ENCODE data around the gene TSPOAP1. TPM values are rescaled to one million over a fixed set of nuclear protein-coding genes. Genes with fewer than 3 reads are reported as not detected.
A peak's percentile ranks its signal among the peaks of the same experiment; 100 is the strongest.

TSPOAP1 gene
- total and polyA plus RNA-seq, 2 of the 13 experiments (the other 11 are each of a cell fraction or from before 2014, with no cell fraction given) = not detected

DNA sequence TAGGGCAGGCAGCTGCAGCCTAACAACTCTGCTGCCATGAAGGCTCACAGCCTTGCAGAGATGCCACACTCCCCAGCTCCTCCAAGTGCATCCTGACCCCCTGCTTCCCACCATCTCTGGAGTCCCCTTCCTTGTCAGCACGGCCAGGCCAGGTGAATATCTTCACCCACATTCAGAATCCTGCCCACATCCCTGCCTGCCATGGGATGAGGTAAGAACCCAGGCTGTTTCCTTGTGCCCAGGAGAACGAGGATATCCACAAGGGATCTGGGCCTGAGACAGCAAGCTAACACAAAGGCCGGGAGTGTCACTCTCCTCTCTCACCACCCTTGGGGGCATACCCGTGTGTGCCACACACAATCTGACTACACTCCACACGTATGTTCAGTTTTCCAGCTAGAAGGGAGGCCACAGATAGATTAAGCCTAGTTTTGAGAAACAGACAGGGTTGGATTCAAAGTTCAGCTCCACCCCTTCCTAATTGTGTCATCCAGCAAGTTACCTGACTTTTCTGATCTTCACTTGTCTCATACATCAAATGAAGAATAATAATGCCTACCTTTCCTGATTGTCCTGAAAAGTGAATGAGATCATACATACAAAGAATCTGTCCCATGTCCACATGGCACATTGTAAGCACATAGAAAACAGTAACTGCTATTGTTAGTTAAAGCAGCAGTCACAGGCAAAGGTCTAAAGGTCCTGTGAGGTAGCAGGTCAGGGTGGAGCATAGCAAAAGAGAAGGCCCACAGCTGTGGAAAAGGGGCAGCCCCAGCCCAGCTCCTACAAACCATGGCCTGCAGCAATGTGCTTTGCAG lies 40.8 kb upstream of the TSPOAP1 start (continued):
- TF ChIP-seq RCOR2 (CRISPR knock-in tag; IDR thresholded peaks at IDR 0.05) (peak; percentile 81), BORCS8-MEF2B (CRISPR knock-in tag; IDR thresholded peaks at IDR 0.05) (no peak), ZNF382 (CRISPR knock-in tag; IDR thresholded peaks at IDR 0.05; ENCODE audit: borderline replicate concordance) (no peak), NFIC (IDR thresholded peaks at IDR 0.05; ENCODE audit: low read length) (no peak), HMGXB3 (CRISPR knock-in tag; IDR thresholded peaks at IDR 0.05; ENCODE audit: borderline replicate concordance) (no peak), PBX3 (CRISPR knock-in tag; IDR thresholded peaks at IDR 0.05; ENCODE audit: borderline replicate concordance) (no peak), NRL (CRISPR knock-in tag; IDR thresholded peaks at IDR 0.05; ENCODE audit: borderline replicate concordance) (no peak), DNMT3B (CRISPR knock-in tag; conservative IDR thresholded peaks at IDR 0.05) (no peak; the same call in 1 of the 2 replicates), POLR2AphosphoS2 (IDR thresholded peaks at IDR 0.05; ENCODE audit: low read depth, low read length) (no peak), HMGA1 (CRISPR knock-in tag; conservative IDR thresholded peaks at IDR 0.05) (no peak), ZNF543 (CRISPR knock-in tag; IDR thresholded peaks at IDR 0.05) (0 out of 2 replicates have a peak, but pooled peaks have one; percentile 59), ATF4 (CRISPR knock-in tag; IDR thresholded peaks at IDR 0.05) (no peak; a peak in 1 of 4 replicates), ZNF225 (CRISPR knock-in tag; IDR thresholded peaks at IDR 0.05) (peak; percentile 78; the same call in 1 of the 2 replicates), ZNF770 (CRISPR knock-in tag; IDR thresholded peaks at IDR 0.05) (no peak), SP2 (CRISPR knock-in tag; IDR thresholded peaks at IDR 0.05) (no peak), SIN3B (IDR thresholded peaks at IDR 0.05; ENCODE audit: low read length) (no peak), THAP7 (CRISPR knock-in tag; IDR thresholded peaks at IDR 0.05) (no peak), ZBTB1 (CRISPR knock-in tag; IDR thresholded peaks at IDR 0.05; ENCODE audit: borderline replicate concordance) (no peak)
- TF ChIP-seq, protein P1, sequence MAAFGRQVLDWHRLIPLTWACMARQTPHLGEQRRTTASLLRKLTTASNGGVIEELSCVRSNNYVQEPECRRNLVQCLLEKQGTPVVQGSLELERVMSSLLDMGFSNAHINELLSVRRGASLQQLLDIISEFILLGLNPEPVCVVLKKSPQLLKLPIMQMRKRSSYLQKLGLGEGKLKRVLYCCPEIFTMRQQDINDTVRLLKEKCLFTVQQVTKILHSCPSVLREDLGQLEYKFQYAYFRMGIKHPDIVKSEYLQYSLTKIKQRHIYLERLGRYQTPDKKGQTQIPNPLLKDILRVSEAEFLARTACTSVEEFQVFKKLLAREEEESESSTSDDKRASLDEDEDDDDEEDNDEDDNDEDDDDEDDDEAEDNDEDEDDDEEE (CRISPR knock-in tag; IDR thresholded peaks at IDR 0.05) = no peak

Measured in HepG2 (cell line).